ENCODE results near the gene VILL. TPM values are rescaled to one million over a fixed set of nuclear protein-coding genes. Genes with fewer than 3 reads are reported as not detected.

VILL gene
- total RNA-seq, 2 experiments from 2014 or later: 14.4 to 15.0 TPM

DNA sequence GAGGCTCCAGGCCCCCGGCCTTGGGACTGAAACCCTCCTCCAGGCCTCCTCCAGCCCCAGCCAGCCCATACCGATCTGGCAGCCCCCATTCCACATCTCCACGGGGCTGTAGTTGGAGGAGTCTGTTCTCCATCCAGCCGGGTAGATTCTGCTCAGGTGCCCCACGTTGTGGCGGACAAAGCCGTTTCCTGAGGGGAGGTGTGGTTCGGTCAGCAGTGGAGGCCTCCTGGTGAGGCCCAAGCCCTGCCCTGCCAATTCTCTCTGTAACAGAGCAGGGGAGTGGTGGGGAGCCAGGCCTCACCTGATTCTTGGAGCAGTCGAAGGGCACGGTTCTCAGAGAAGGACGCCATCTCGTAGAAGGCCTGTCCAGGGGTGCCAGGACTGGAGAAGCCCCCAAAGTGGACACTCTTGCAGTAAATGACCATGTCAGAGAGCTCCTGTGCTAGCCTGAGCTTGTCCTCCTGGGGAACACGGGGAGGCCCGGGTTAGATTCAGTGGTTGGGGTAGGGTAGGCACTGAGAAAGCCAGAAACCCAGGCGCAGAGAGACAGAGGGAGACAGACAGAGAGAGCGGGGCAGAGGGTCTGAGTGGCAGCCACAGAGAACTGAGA, 18.5 kb downstream of the VILL start:
- no peak overlapping the region for H3K4me3 Mint-ChIP-seq
- peak overlapping the region; percentile 42 for H3K27ac Mint-ChIP-seq
- no peaks in the 10 kb centered on the region for H3K9me3 Mint-ChIP-seq
- no peaks in the 10 kb centered on the region for H3K27me3 Mint-ChIP-seq
- H3K4me1 Mint-ChIP-seq: peaks cover 5% of the 10 kb centered on the region
- H3K36me3 Mint-ChIP-seq: no peaks in the 10 kb centered on the region
- DNase-seq: no peak

DNA sequence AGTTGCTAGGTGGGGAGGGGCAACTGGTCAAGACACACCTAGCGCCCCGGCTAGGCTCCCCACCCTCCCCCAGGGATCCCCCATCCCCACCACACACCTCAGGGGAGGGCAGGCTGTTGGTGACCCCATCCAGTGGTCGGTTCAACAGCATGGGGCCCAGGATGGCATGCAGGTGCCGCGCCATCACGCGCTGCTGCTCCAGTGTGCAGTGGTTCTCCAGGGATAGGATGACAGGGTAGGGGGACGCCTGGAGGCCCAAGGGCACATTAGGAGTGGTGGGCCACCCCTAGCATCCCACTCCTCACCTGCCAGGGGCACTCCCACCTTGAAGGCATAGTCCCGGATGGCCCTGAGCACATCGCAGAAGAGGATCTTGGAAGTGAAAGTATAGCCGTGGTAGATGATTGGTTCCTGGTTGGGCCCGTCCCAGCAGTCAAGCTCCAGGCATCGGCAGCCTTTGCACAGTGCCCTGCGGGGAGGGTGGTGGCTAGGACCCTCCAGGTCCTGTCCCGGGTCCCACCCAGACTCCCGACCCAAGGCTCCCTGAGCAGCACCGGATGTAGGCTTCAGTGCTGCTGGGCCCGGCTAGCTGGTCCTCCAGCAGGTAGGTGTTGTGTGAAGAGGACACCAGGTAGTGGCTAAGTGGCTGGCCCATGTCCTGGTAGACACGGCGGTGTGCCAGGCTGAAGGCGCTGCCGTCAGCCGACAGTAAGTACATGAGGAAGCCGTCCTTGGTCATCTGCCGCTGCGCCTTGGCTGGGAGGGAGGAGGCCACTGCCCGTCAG, 19.4 kb downstream of the VILL start:
- H3K27me3 Mint-ChIP-seq: no peaks in the 10 kb centered on the region
- H3K4me1 Mint-ChIP-seq: no peaks in the 10 kb centered on the region
- DNase-seq: no peak
- no peak overlapping the region for H3K27ac Mint-ChIP-seq
- H3K4me3 Mint-ChIP-seq: no peak overlapping the region
- H3K9me3 Mint-ChIP-seq: no peaks in the 10 kb centered on the region
- no peaks in the 10 kb centered on the region for H3K36me3 Mint-ChIP-seq

GRCh38 chr3:38011111-38011510, 20.5 kb downstream of the VILL start:
- H3K4me3 Mint-ChIP-seq: no peak overlapping the region
- H3K9me3 Mint-ChIP-seq: peaks cover 2% of the 10 kb centered on the region
- no peaks in the 10 kb centered on the region for H3K4me1 Mint-ChIP-seq
- no peaks in the 10 kb centered on the region for H3K27me3 Mint-ChIP-seq
- no peak overlapping the region for H3K27ac Mint-ChIP-seq
- peaks cover 6% of the 10 kb centered on the region for H3K36me3 Mint-ChIP-seq
- no peak for DNase-seq

GRCh38 chr3:38015485-38015884, 24.9 kb downstream of the VILL start:
- Mint-ChIP-seq H3K9me3 (peaks cover 7% of the 10 kb centered on the region), H3K27ac (no peak overlapping the region), H3K27me3 (no peaks in the 10 kb centered on the region), H3K4me3 (no peak overlapping the region), H3K4me1 (no peaks in the 10 kb centered on the region), H3K36me3 (peaks cover 19% of the 10 kb centered on the region)
- DNase-seq: no peak

- no peak for DNase-seq
- Mint-ChIP-seq H3K4me3 (no peak overlapping the region), H3K4me1 (no peaks in the 10 kb centered on the region), H3K27ac (no peak overlapping the region), H3K27me3 (no peaks in the 10 kb centered on the region), H3K36me3 (peaks cover 19% of the 10 kb centered on the region), H3K9me3 (peaks cover 7% of the 10 kb centered on the region)
Measured at GRCh38 chr3:38015984-38016383, 25.4 kb downstream of the VILL start.

GRCh38 chr3:38016410-38016809, 25.8 kb downstream of the VILL start:
- Mint-ChIP-seq H3K27me3 (no peaks in the 10 kb centered on the region), H3K4me1 (no peaks in the 10 kb centered on the region), H3K36me3 (peaks cover 19% of the 10 kb centered on the region), H3K27ac (no peak overlapping the region), H3K4me3 (no peak overlapping the region), H3K9me3 (peaks cover 7% of the 10 kb centered on the region)
- no peak for DNase-seq

GRCh38 chr3:38016847-38017444, 26.4 kb downstream of the VILL start:
- peaks cover 19% of the 10 kb centered on the region for H3K36me3 Mint-ChIP-seq
- no peaks in the 10 kb centered on the region for H3K27me3 Mint-ChIP-seq
- DNase-seq: no peak
- no peaks in the 10 kb centered on the region for H3K4me1 Mint-ChIP-seq
- no peak overlapping the region for H3K4me3 Mint-ChIP-seq
- H3K27ac Mint-ChIP-seq: no peak overlapping the region
- H3K9me3 Mint-ChIP-seq: peaks cover 7% of the 10 kb centered on the region

DNA sequence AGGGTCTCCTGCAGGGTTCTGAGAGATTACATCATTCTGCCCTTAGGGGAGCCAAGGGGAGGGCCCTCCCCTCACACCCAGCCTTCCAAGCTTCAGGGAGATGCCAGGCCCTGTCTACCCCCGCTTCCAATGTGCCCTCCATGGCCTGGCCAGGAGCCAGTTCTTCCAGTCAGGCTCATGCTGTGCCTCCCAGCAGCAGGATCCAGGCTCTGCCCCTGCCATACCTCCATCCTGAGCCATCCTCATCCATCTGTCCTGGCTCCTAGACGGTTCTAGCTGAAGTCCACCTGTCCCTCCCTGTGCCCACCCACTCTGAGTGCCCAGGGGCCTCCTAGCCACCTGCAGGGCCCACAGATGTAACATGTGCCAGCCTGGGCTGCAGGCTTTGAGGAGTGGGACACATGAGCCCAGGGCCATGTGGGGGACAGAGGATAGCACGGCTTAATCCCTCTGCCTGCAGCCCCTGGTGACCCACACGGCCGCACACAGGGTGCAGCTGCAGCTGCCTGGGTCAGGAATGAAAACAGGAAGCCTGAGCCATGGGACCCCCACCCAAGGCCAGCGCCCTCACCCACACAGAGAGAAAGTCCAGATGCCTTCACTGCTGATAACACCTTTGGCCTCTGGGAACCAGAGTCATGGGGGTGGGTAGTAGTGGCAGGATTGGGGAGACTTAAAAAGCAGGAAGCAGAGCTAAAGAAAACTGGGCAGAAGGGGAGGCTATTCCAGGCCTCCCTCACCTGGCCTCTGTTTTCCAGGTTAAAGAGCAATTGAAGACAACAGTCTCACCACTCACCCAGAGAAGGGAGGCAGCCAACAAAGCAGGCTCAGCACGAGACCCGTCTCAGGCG, 27.1 kb downstream of the VILL start:
- no peaks in the 10 kb centered on the region for H3K4me1 Mint-ChIP-seq
- no peak overlapping the region for H3K27ac Mint-ChIP-seq
- no peak for DNase-seq
- no peak overlapping the region for H3K4me3 Mint-ChIP-seq
- peaks cover 7% of the 10 kb centered on the region for H3K9me3 Mint-ChIP-seq
- H3K27me3 Mint-ChIP-seq: no peaks in the 10 kb centered on the region
- H3K36me3 Mint-ChIP-seq: peaks cover 19% of the 10 kb centered on the region

- no peak for DNase-seq
- Mint-ChIP-seq H3K27me3 (no peaks in the 10 kb centered on the region), H3K4me1 (peaks cover 4% of the 10 kb centered on the region), H3K4me3 (no peak overlapping the region), H3K36me3 (peaks cover 19% of the 10 kb centered on the region), H3K27ac (no peak overlapping the region), H3K9me3 (peaks cover 7% of the 10 kb centered on the region)
Measured at GRCh38 chr3:38018296-38019266, 28.0 kb downstream of the VILL start.

DNA sequence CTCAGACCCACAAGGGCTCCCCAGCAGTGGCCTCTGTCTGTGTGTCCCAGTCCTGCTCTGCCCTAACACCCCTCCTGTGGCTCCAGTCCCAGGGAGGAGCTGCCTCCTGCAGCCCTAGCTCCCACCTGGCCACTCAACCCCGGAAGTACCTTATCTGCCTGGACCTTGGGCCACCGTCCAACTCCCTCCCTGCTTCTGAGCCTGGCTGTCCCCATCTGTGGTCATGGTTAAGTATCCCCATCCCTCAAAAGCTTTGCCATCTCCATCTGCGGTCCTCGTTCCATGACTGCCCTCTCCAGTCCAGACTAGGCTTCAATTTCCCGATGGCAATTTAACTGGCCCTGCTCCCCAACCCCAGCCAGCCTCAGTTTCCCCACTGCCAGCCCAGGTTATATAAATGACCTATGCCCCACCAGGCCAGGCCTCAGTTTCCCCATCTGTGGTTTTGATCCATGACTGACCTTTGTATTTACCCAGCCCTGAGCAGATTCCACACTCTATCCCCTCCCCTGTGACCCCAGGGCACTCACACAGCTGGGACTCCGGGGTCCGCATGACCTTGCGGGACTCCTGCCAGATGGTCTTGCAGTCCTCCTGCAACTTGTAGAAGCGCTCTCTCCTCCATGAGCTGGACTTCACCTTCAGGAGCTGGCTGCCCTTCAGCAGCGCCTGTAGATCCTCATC, 29.2 kb downstream of the VILL start:
- H3K36me3 Mint-ChIP-seq: peaks cover 19% of the 10 kb centered on the region
- DNase-seq: no peak
- peaks cover 11% of the 10 kb centered on the region for H3K4me1 Mint-ChIP-seq
- no peak overlapping the region for H3K27ac Mint-ChIP-seq
- no peak overlapping the region for H3K4me3 Mint-ChIP-seq
- H3K27me3 Mint-ChIP-seq: no peaks in the 10 kb centered on the region
- peaks cover 7% of the 10 kb centered on the region for H3K9me3 Mint-ChIP-seq

DNA sequence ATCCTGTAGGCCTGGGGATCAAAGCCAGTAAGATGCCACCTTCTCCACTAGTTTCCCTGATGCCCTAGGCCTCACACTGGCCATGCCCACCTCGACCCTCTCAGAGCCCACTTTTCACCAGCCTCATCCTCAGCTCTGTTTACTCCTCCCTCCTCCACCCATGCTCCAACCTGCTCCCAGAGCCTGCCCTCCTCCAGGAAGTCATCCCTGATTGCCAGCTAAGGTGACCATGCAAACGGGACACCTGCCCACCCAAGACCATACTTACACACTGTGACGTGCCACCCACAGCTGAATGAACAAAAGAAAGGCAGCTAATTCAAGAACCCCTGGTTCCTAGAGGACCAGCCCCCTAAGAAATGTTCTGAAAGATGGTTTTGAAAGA, 29.7 kb downstream of the VILL start:
- Mint-ChIP-seq H3K36me3 (peaks cover 15% of the 10 kb centered on the region), H3K27ac (no peak overlapping the region)

DNA sequence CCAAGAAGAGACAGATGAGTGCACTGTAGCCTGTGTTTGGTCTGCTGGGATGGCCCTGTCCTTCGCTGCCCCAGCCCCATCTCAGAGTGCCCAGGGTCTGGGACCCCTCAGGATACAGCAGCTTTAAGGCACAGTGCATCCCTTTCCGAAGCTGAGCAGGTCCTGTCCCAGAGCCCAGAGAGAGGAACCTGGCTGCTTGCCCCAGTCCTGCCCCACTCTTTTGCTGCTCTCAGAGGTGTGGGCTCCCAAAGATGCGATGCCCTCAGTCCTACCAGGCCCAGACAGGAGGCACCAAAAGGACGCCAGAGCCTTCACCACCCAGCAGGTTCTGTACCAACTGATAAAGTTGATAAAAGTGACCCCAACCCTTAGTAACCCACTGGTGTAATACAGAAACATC, 30.6 kb downstream of the VILL start:
- Mint-ChIP-seq H3K27ac (no peak overlapping the region), H3K36me3 (peaks cover 11% of the 10 kb centered on the region), H3K4me1 (peaks cover 18% of the 10 kb centered on the region), H3K9me3 (peaks cover 3% of the 10 kb centered on the region), H3K4me3 (no peak overlapping the region), H3K27me3 (no peaks in the 10 kb centered on the region)
- DNase-seq: no peak

More for the DNA sequence above, 29.7 kb downstream of the VILL start:
- no peaks in the 10 kb centered on the region for H3K27me3 Mint-ChIP-seq
- H3K4me3 Mint-ChIP-seq: no peak overlapping the region
- DNase-seq: no peak
- H3K9me3 Mint-ChIP-seq: peaks cover 7% of the 10 kb centered on the region
- peaks cover 12% of the 10 kb centered on the region for H3K4me1 Mint-ChIP-seq

GRCh38 chr3:38022301-38022700, 31.7 kb downstream of the VILL start:
- H3K27ac Mint-ChIP-seq: no peak overlapping the region
- no peak for DNase-seq
- H3K4me1 Mint-ChIP-seq: peaks cover 18% of the 10 kb centered on the region
- no peaks in the 10 kb centered on the region for H3K9me3 Mint-ChIP-seq
- H3K4me3 Mint-ChIP-seq: no peak overlapping the region
- H3K36me3 Mint-ChIP-seq: peaks cover 3% of the 10 kb centered on the region
- H3K27me3 Mint-ChIP-seq: no peaks in the 10 kb centered on the region

Data from activated naive CD8-positive, alpha-beta T cell treated with anti-CD3 and anti-CD28 coated beads for 36 hours (primary cell).